Posterior vena cava (tissue), 2 donors: ENCODE results near the gene ZNG1F. TPM values are rescaled to one million over a fixed set of nuclear protein-coding genes. Genes with fewer than 3 reads are reported as not detected.
A peak's percentile ranks its signal among the peaks of the same experiment; 100 is the strongest.
"Not testable (repeated sequence)": the region's sequence is repeated elsewhere in the genome, so short reads cannot be mapped to it uniquely, and the experiment has no call there.

Source experiments
- DNase-seq: peaks from one replicate; pipeline ENCODE4 v3.0.0-alpha.2; 2020; ENCODE audit warnings: low spot score
- intact Hi-C, 2 donors: fragments of 100-400 bp; cut with DNase I; formaldehyde crosslinking; loops; one replicate each; pipeline versions ENCODE4 v1.14.1 to v1.14.2; 2022 to 2023
- long read RNA-seq, 2 donors: library from polyadenylated mRNA; unstranded; transcript quantifications; one replicate each; pipeline ENCODE4 v2.0.0, GENCODE V29; 2020 to 2021
- total RNA-seq, 2 donors: library from RNA; stranded (reverse); fragmentation: NEBNext Ultra II Directional; extraction: Animal tissue kit (Norgen Biotek cat#: 25700); gene quantifications; one replicate each; pipeline ENCODE4 v1.2.1, GENCODE V29; 2021
- donor health status: DM: yes; HTN: yes; CAD: no.
- donor health status: DM: yes; HTN: yes; CAD: no.

Gene ZNG1F
- 1 to 10 TPM; 5.3 to 9.5 TPM for total RNA-seq
- long read RNA-seq, donor 1, partial matches to known transcripts: 4 of 9 reads
- long read RNA-seq, donor 1, other reads (novel, unspliced or antisense): 5 of 9 reads
- long read RNA-seq, donor 2, partial matches to known transcripts: 2 of 13 reads
- long read RNA-seq, donor 2, other reads (novel, unspliced or antisense): 11 of 13 reads

- DNase-seq, intact Hi-C loops: not testable (repeated sequence)
These were observed at the start of gene ZNG1F for GRCh38 chr9:41189217-41189616. Gene ZNG1F, minus strand, starts transcription at chr9:41189317. Its CDS starts 59 bp downstream, at chr9:41189258.

DNA sequence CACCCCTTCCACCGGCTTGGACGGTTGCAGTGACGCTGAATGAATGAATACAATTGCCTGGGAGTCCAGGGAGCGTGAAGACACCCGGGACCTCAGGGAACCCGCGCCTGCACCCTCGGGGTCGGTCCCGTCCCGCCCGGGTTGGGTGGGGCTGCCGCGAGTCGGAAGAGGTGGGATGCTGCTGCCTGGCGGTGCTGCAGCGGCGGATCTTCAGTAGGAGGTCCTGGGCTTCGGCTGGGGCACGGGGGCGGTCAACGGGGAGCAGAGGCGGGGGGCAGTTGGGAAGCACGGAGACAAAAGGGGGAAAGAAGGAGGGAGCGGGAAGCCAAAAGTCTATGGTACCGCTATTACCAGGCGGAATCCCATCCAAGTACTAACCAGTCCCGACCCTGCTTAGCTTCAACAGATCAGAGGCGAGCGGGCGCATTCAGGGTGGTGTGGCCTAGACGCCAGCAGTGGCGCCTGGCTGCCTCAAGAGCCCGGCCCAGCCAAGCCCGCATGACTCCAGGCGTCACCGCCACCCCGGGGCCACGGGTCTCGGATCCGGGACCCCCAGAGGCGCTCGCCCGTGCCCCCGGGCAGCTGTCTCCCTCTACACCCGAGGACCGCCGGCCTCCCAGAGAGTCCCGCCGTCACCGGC is 48.1 kb upstream of the ZNG1F start:
- intact Hi-C loops: not testable (repeated sequence)
- peak; percentile 82 for DNase-seq

- DNase-seq, intact Hi-C loops: not testable (repeated sequence)
These were observed 47.5 kb upstream of the ZNG1F start for GRCh38 chr9:41236486-41237109.

DNA sequence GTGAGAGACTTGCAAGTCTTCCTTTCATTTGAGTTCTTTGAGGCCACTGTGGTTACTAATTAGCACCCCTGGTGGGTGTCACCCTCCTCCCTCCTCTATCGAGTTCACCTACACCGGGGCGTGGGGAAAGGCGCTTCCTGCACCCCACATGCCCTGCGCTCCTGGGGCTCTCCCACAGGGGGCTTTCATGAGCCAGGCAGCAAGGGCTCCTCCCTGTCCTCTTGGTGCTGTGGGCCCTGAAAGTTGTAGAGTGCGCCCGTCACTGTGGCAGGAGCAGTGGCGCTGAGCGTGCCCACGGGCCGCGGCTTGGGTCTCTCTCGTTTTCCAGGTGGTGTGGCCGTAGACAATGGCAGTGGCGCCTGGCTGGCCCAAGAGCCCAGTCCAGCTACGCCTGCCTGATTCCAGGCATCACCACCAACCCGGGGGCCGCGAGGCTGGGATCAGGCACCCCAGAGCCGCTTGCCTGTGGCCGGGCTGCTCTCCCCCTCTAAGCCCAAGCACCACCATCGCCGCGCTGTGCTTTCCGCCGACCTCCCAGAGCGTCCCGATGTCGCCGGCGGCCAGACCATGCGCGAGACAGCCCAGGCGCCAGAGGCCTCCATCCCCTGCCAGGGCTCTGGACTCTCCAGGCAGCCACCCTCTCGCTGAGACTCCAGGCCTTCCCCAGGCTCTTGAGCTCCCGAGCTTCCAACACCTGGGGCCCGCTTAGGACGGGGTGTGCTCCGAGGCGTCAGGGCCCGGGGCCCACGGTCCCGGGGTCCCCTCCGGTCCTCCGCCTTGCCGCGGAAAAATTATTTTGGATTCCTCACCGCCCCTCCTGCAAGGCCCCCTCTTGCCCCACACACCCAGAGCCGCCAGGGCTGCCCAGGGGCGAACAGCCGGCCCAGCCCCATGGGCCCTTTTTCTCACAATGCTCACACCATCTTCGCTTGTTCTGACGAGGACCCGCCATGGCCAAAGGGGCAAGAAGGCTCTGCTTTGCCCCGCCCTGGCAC is 46.0 kb upstream of the ZNG1F start:
- peak; percentile 85 for DNase-seq
- intact Hi-C loops: not testable (repeated sequence)

DNA sequence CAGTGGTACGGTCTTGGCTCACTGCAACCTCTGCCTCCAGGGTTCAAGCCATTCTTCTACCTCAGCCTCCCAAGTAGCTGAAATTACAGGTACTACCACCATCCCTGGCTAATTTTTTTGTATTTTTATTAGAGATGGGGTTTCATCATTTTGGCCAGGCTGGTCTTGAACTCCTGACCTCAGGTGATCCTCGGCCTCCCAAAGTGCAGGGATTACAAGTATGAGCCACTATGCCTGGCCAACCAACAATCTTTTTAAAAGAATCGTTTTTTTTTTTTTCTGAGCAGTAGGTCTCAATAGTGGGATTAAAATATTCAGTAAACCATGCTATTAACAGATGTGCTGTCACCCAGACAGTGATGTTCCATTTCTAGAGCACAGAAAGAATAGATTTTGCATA is 45.1 kb upstream of the ZNG1F start:
- intact Hi-C loops, DNase-seq: not testable (repeated sequence)

DNA sequence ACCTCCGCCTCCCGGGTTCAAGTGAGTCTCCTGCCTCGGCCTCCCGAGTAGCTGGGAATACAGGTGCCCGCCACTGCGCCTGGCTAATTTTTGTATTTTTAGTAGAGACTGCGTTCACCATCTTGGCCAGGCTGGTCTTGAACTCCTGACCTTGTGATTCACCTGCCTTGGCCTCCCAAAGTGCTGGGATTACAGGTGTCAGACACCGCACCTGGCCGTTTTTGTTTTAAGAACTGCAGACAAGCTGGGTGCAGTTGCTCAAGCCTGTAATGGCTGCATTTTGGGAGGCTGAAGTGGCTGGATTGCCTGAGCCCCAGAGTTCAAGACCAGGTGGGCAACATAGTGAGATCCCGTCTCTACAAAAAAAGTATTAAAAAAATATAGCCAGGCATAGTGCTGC is 43.2 kb upstream of the ZNG1F start:
- intact Hi-C loops: not testable (repeated sequence)
- DNase-seq: peak; percentile 86

- intact Hi-C loops: not testable (repeated sequence)
These were observed 41.3 kb upstream of the ZNG1F start for GRCh38 chr9:41230418-41230817.

DNA sequence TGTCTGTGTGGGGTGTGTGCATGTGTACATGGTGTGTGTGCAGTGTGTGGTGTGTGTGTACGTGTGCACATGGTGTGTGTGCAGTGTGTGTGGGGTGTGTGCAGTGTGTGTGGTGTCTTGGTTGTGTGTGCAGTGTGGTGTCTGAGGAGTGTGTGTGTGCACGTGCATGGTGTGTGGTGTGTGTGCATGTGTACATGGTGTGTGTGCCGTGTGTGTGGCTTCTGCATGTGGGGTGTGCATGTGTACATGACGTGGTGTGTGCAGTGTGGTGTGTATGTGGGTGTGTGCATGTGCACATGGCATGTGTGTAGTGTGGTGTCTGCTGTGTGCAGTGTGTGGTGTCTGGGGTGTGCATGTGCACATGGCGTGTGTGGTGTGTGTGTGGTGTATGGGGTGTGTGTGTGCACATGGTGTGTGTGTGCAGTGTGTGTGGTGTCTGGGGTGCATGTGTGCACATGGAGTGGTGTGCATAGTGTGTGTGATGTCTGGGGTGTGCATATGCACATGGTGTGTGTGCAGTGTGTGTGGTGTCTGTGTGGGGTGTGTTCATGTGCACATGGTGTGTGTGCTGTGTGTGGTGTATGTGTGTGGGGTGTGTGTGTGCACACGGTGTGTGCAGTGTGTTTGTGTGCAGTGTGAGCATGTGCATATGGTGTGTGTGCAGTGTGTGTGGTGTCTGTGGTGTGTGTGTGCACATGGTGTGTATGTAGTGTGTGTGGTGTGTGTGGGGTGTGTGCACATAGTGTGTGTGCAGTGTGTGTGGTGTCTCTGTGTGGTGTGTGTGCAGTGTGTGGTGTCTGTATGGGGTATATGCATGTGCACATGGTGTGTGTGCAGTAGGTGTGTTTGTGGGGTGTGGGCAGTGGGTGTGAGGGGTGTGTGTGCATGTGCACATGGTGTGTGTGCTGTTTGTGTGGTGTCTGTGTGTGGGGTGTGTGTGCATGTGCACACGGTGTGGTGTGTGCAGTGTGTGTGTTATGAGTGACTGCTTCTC is 40.6 kb upstream of the ZNG1F start:
- intact Hi-C loops: no loop called here
- DNase-seq: peak; percentile 84

More at GRCh38 chr9:41230418-41230817, 41.3 kb upstream of the ZNG1F start:
- DNase-seq: peak; percentile 81

GRCh38 chr9:41219831-41220230 is 30.7 kb upstream of the ZNG1F start:
- intact Hi-C loops: not testable (repeated sequence)
- peak; percentile 55 for DNase-seq

DNA sequence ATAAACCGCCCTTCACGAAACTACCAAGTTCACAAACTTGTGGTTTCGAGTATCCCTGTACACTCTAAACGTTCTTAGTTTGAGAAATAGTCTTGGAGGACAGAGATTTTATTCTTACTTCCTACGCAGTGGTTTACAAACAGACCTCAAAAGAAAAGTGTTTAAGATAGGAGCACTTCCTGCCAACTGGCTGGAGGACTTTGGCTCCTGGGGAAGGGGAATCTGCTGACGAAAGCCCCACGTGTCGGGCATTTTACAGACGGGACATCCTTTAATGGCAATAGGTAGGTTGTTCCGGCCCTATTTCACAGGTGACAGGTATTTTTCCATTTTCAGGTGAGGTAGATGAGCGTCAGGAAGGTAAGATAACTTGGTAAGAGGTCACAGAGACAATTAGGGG is 678 bp downstream of the ZNG1F start:
- intact Hi-C loops, DNase-seq: not testable (repeated sequence)

- intact Hi-C loops, DNase-seq: not testable (repeated sequence)
These were observed 14.1 kb downstream of the ZNG1F start for GRCh38 chr9:41174994-41175393.

DNA sequence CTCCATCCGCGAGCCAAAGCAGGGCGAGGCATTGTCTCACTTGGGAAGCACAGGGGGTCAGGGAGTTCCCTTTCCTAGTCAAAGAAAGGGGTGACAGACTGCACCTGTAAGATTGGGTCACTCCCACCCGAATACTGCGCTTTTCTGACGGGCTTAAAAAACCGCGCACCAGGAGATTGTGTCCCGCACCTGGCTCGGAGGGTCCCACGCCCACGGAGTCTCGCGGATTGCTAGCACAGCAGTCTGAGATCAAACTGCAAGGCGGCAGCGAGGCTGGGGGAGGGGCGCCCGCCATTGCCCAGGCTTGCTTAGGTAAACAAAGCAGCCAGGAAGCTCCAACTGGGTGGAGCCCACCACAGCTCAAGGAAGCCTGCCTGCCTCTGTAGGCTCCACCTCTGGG is 39.0 kb downstream of the ZNG1F start:
- intact Hi-C loops: not testable (repeated sequence)

GRCh38 chr9:41141878-41142277 is 47.2 kb downstream of the ZNG1F start:
- DNase-seq, intact Hi-C loops: not testable (repeated sequence)

More for the DNA sequence above, 39.0 kb downstream of the ZNG1F start:
- peak; percentile 54 for DNase-seq

GRCh38 chr9:41128581-41128980 is 60.5 kb downstream of the ZNG1F start, which contains the start of gene FOXD4L6:
Gene FOXD4L6, minus strand, starts transcription at chr9:41128681. Its CDS starts 298 bp downstream, at chr9:41128383.
- DNase-seq, intact Hi-C loops: not testable (repeated sequence)

GRCh38 chr9:41126746-41127446 is 62.2 kb downstream of the ZNG1F start:
- intact Hi-C loops, DNase-seq: not testable (repeated sequence)

DNA sequence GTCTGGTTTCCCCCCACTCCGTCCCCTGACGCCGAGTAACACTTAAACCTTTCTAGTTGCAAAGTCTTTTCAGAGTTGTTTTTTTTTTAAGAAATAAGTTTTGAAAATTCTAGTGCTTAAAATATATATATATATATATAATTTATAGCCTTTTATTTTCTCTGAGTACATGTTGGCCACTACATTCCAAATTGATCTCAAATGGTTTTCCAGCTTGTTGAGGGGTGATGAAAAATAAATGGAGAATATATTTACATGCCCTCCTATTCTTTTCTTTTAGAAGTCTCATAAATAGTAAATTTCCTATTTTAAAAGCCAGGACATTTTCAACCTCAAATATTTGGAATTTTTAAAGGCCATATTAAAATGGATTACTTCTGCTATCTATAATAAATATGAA is 63.2 kb downstream of the ZNG1F start:
- DNase-seq, intact Hi-C loops: not testable (repeated sequence)

DNA sequence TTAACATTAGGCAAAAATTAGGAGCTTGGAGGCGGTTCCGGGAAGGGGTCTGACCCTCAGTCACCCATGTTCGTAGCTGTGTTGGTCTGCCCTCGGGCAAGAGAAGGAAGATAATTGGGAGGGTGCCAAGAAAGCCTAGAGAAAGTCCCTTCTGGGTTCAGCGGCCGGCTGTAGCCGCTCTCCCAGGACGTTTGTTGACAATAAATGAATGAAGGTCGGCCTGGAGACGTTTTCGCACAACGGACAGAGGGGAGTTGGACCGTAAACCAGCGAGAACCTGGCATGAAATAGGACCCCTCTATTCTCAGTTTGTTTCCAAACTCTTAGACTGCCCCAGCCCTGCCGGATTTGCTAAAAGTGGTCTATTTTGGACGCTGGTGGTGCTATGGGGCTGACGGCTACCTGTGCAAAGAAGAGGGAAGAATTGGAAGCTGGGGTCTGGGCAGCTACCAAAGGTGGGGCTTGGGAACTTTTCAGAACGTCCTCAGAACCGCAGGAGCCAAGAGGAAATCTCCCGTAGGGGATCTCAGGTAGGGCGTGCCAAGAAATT is 63.9 kb downstream of the ZNG1F start:
- intact Hi-C loops: not testable (repeated sequence)

More for the DNA sequence above, 63.9 kb downstream of the ZNG1F start:
- DNase-seq: not testable (repeated sequence)
